Measurements from ENCODE around the gene CD86.
"Not testable (repeated sequence)": the region's sequence is repeated elsewhere in the genome, so short reads cannot be mapped to it uniquely, and the experiment has no call there.

The CD86 gene

GRCh38 chr3:122055215-122055614, at the start of gene CD86:
CD86 (plus strand) TSS chr3:122055362; CDS start chr3:122055490, 128 bp downstream.
- no peak for DNase-seq

- DNase-seq, result no peak
Observed at GRCh38 chr3:122006267-122006666, 48.9 kb upstream of the CD86 start.

GRCh38 chr3:122008166-122008565, 47.0 kb upstream of the CD86 start:
- DNase-seq, result no peak

- no peak for DNase-seq
Observed at GRCh38 chr3:122010506-122010905, 44.7 kb upstream of the CD86 start.

GRCh38 chr3:122011396-122011795, 43.8 kb upstream of the CD86 start:
- DNase-seq, result no peak

GRCh38 chr3:122012821-122013220, 42.3 kb upstream of the CD86 start:
- DNase-seq, result no peak

- DNase-seq, result no peak
Observed at GRCh38 chr3:122013448-122013925, 41.7 kb upstream of the CD86 start.

GRCh38 chr3:122014741-122015140, 40.4 kb upstream of the CD86 start:
- no peak for DNase-seq

GRCh38 chr3:122019493-122019892, 35.7 kb upstream of the CD86 start:
- DNase-seq, result no peak

- DNase-seq, result no peak
Observed at GRCh38 chr3:122021037-122021436, 34.1 kb upstream of the CD86 start.

- no peak for DNase-seq
Observed at GRCh38 chr3:122021811-122022401, 33.3 kb upstream of the CD86 start, which contains the start of gene ILDR1. ILDR1 (minus strand) TSS chr3:122022247; CDS start chr3:122022077, 170 bp downstream.

- no peak for DNase-seq
Observed at GRCh38 chr3:122023335-122023910, 31.7 kb upstream of the CD86 start.

- no peak for DNase-seq
Observed at GRCh38 chr3:122024800-122025199, 30.4 kb upstream of the CD86 start.

- no peak for DNase-seq
Observed at GRCh38 chr3:122025296-122025695, 29.9 kb upstream of the CD86 start.

- DNase-seq, result peak; percentile 23
Observed at GRCh38 chr3:122030381-122031122, 24.6 kb upstream of the CD86 start.

GRCh38 chr3:122031123-122031468, 24.1 kb upstream of the CD86 start:
- no peak for DNase-seq

- no peak for DNase-seq
Observed at GRCh38 chr3:122032531-122032930, 22.6 kb upstream of the CD86 start.

- no peak for DNase-seq
Observed at GRCh38 chr3:122033023-122033422, 22.1 kb upstream of the CD86 start.

GRCh38 chr3:122047296-122047695, 7.9 kb upstream of the CD86 start:
- not testable (repeated sequence) for DNase-seq

GRCh38 chr3:122047773-122048172, 7.4 kb upstream of the CD86 start:
- not testable (repeated sequence) for DNase-seq

- DNase-seq, result no peak
Observed at GRCh38 chr3:122052968-122053367, 2.2 kb upstream of the CD86 start.

- DNase-seq, result no peak
Observed at GRCh38 chr3:122057671-122058070, 2.5 kb downstream of the CD86 start.

- DNase-seq, result no peak
Observed at GRCh38 chr3:122058294-122058693, 3.1 kb downstream of the CD86 start.

GRCh38 chr3:122060040-122060698, 5.0 kb downstream of the CD86 start:
- no peak for DNase-seq
